Measurements from ENCODE around the gene NSG1. TPM values are rescaled to one million over a fixed set of nuclear protein-coding genes. Genes with fewer than 3 reads are reported as not detected.

NSG1 gene
- total RNA-seq, 3 donors from 2014 or later: 1.2 to 7.9 (median 3.3) TPM

DNA sequence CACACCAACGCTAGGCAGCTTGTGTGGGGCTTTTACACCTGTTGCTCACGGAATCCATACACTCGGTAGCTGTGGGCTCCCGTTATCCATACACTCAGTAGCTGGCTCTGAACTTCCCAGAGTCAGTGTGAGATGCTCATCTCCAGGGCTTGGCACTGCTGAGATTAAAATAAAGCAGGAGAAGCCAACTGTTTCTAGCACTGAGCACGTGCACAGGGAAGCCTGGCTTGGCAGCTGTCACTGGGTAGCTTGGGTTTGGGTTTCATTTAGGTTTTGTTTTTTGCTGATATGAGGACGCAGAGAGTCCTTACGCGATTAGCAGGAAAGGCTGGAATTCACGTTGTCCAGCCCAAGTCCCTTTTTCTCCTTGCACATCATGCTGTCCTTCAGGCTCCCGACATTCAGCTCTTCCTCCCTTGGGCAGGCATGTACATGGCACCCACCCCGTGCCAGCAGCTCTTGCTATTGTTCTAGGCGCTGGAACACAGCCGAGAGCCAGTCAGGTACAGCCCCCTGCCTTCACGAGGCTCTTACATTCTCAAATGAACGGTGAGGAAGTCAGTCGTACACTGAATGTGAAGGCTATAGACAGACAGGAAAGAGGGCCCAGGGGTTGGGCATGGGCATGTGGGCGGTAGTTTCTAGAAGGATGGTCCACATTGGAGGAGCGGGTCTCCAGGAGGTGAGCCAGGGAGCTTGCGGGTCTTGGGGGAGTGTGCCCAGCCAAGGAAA is 25.9 kb downstream of the NSG1 start:
- intact Hi-C loops (cut with DNase I, micrococcal nuclease): no loop called here
- TF ChIP-seq, protein P1, sequence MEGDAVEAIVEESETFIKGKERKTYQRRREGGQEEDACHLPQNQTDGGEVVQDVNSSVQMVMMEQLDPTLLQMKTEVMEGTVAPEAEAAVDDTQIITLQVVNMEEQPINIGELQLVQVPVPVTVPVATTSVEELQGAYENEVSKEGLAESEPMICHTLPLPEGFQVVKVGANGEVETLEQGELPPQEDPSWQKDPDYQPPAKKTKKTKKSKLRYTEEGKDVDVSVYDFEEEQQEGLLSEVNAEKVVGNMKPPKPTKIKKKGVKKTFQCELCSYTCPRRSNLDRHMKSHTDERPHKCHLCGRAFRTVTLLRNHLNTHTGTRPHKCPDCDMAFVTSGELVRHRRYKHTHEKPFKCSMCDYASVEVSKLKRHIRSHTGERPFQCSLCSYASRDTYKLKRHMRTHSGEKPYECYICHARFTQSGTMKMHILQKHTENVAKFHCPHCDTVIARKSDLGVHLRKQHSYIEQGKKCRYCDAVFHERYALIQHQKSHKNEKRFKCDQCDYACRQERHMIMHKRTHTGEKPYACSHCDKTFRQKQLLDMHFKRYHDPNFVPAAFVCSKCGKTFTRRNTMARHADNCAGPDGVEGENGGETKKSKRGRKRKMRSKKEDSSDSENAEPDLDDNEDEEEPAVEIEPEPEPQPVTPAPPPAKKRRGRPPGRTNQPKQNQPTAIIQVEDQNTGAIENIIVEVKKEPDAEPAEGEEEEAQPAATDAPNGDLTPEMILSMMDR (IDR thresholded peaks at IDR 0.05): no peak
- Histone ChIP-seq H3K9me3 (no peaks in the 10 kb centered on the region), H3K4me1 (ENCODE audit: low read depth) (no peaks in the 10 kb centered on the region), H3K4me3 (no peak overlapping the region), H3K36me3 (ENCODE audit: low read depth) (no peaks in the 10 kb centered on the region)
- DNase-seq (no peak), ATAC-seq (no peak)

DNA sequence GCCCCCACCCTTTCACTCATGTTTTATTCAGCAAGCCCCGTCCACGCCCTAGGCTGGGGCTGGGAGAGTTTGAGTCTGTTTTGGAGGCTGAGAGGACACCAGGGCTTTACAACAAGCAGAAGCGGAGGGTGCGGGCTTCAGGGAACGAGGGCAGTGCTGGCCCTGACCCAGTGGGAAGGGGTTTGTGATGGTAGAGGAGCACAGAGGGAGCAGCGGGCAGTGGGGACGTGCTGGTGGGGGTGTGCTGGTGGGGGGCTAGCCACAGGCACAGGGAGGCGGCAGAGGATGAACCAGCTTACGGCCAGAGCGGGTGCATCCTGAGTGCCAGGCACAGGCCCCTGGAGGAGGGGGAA is 26.4 kb downstream of the NSG1 start:
- ATAC-seq (no peak), DNase-seq (no peak)
- no peaks in the 10 kb centered on the region for H3K9me3 ChIP-seq
- TF ChIP-seq, protein P1 (IDR thresholded peaks at IDR 0.05): no peak
- no peaks in the 10 kb centered on the region for H3K36me3 ChIP-seq (ENCODE audit: low read depth)
- H3K4me1 ChIP-seq (ENCODE audit: low read depth): no peaks in the 10 kb centered on the region
- intact Hi-C loops (cut with DNase I, micrococcal nuclease): no loop called here
- H3K4me3 ChIP-seq: no peak overlapping the region

DNA sequence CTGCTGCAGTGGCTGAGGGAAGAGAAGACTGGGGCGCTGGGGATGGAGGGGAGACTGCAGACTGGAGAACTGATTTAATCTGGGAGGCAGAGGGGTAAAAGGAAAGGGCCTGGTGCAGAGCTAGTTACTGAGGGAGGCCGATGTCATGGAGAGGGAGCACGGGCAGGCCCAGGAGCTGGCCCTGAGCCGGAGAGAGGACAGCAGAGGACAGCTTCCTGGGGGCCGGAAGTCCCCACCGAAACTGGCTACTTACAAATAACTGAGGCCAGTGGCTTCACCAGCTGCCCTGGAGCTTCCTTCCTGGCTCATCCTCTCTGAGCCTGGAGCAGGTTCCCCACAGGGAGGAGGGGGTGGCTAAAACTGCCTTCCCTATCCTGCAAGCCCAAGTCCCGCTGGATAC is 26.9 kb downstream of the NSG1 start:
- DNase-seq (no peak), ATAC-seq (no peak)
- intact Hi-C loops (cut with DNase I, micrococcal nuclease): no loop called here
- Histone ChIP-seq H3K9me3 (no peaks in the 10 kb centered on the region), H3K36me3 (ENCODE audit: low read depth) (no peaks in the 10 kb centered on the region), H3K4me1 (ENCODE audit: low read depth) (no peaks in the 10 kb centered on the region), H3K4me3 (no peak overlapping the region)
- TF ChIP-seq, protein P1 (IDR thresholded peaks at IDR 0.05): no peak

DNA sequence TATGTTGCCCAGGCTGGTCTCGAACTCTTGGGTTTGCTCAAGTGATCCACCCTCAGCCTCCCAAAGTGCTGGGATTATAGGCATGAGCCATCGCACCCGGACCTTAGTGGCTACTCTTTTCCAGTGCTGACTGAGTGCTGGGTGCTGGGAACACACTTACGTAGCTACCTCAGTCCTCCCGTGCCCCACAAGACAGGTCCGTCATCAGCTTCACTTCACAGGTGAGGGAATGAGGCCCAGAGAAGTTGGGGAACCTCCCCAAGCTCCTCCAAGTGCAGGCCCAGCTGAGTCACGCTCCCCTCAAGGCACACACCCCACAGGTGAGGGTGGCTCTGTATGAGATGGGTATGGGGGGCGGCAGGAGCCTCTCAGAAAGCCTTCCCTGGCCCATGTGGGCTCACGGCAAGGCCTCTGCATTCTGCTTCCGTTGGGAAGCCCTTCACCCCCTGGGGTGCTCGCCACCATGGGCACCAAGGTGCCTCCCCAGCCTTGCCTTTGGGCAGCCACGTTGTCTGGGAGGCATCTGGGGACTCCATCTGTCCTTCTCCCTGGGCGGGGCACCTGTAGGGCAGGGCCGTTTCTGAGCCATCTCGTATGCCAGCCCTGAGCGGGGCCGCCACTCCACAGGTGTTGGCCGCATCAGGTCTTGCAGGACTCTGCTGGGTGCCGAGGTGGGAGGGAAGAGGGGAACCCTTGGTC is 28.4 kb downstream of the NSG1 start:
- ATAC-seq: no peak
- TF ChIP-seq, protein P1 (IDR thresholded peaks at IDR 0.05): no peak
- DNase-seq: no peak
- Histone ChIP-seq H3K36me3 (ENCODE audit: low read depth) (no peaks in the 10 kb centered on the region), H3K9me3 (no peaks in the 10 kb centered on the region), H3K4me3 (no peak overlapping the region), H3K4me1 (ENCODE audit: low read depth) (no peaks in the 10 kb centered on the region)
- intact Hi-C loops (cut with DNase I, micrococcal nuclease): no loop called here

DNA sequence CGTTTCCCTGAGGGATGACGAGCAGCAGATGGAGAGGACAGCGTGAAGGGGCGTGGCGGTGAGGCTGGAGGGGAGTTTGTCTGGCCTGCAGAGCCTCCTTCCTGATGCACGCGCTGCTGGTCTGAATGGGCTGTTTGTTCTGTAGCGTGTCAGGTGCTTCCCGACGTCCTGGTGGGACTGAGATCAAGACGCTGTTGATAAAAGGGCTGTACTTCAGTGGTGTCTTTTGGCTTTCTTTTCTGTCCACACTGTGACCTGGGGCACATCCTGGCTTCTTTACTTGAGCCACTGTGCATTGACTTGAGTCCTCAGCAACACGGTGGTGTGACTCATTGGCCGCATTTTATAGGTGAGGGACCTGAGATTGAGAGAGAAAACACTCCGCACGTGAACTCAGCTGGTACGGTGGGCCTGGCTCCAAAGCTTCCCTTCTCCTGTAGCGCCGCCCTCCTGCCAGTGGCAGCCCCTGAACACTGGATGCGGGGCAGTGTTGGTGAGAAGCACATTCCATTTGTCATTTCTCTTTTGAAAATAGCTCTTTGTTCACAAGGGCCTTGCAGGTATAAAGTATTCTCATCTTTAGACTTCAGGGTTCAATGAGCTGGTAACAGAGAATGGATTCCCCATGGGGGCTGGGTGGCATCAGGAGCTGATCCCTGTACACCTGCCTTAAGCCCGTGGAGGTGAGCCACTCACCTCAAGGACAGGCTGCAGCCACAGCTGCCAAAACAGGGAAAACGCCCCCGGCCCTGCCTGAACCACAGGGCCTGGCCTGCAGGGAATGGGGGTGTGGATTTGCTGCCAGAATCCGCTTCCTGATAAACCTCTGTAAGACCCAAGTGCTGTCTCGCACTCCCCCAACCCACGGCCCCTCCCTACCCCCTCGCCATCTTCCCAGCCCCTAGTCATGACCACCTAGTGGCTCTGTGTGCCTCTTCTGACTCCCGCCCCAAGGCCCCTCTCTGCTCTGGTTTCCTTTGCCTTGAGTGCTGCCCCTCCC is 29.2 kb downstream of the NSG1 start:
- Histone ChIP-seq H3K36me3 (ENCODE audit: low read depth) (no peaks in the 10 kb centered on the region), H3K4me3 (no peak overlapping the region), H3K9me3 (no peaks in the 10 kb centered on the region), H3K4me1 (ENCODE audit: low read depth) (no peaks in the 10 kb centered on the region)
- TF ChIP-seq, protein P1 (IDR thresholded peaks at IDR 0.05): no peak
- DNase-seq (no peak), ATAC-seq (no peak)
- intact Hi-C loops (cut with DNase I, micrococcal nuclease): no loop called here

Data from mucosa of descending colon (tissue), 3 donors.